H1 (cell line): Measurements from ENCODE around the gene MPP3. TPM values are rescaled to one million over a fixed set of nuclear protein-coding genes. Genes with fewer than 3 reads are reported as not detected.

Experiments used
- CTCF ChIA-PET: fragments of 300-600 bp; sonication (Branson Sonifier 250); formaldehyde crosslinking; loops from one replicate; lab custom pipeline; 2021; ENCODE audit not compliant: partially characterized antibody; lab: Charles Lee
- POLR2A ChIA-PET: fragments of 300-600 bp; sonication (Branson Sonifier 250); formaldehyde crosslinking; loops from one replicate; lab custom pipeline; 2021; ENCODE audit warnings: inconsistent platforms; ENCODE audit not compliant: partially characterized antibody; lab: Charles Lee
- DNase-seq, 2 experiments: peaks; one replicate each; pipeline versions ENCODE4 v3.0.0 to v3.0.0-alpha.2; 2010 to 2022; ENCODE audit warnings: low spot score in 2 of 2, low read depth in 1 of 2, mixed read lengths in 1 of 2
- FAIRE-seq: peaks from 2 replicates; lab custom pipeline; 2011; peaks lifted over from hg19 to GRCh38; lab: Jason Lieb, UNC
- H2AFZ ChIP-seq: 2 replicates; pipeline ENCODE4 v1.8.1; 2012; ENCODE audit warnings: low read length, inconsistent platforms
- H2AK5ac ChIP-seq: 2 replicates; pipeline ENCODE4 v1.6.1; 2013; ENCODE audit warnings: low read depth, low read length
- H2BK120ac ChIP-seq: replicated peaks from 2 replicates; pipeline ENCODE3; 2013; ENCODE audit warnings: low read depth, low read length, inconsistent platforms
- H2BK12ac ChIP-seq: 2 replicates; pipeline ENCODE4 v1.6.1; 2013; ENCODE audit warnings: low read depth, low read length
- H2BK15ac ChIP-seq: 2 replicates; pipeline ENCODE4 v1.6.1; 2013; ENCODE audit warnings: low read length
- H2BK20ac ChIP-seq: 2 replicates; pipeline ENCODE4 v1.6.1; 2013; ENCODE audit warnings: low read length
- H2BK5ac ChIP-seq: 2 replicates; pipeline ENCODE4 v1.6.1; 2013; ENCODE audit warnings: low read depth, low read length
- H3K14ac ChIP-seq: 2 replicates; pipeline ENCODE4 v1.6.1; 2013; ENCODE audit warnings: inconsistent platforms; ENCODE audit not compliant: insufficient read length
- H3K18ac ChIP-seq: 2 replicates; pipeline ENCODE4 v1.6.1; 2013; ENCODE audit warnings: low read length; ENCODE audit errors: extremely low read depth
- H3K23ac ChIP-seq: 2 replicates; pipeline ENCODE4 v1.6.1; 2013; ENCODE audit warnings: inconsistent platforms; ENCODE audit not compliant: insufficient read length
- H3K23me2 ChIP-seq: 2 replicates; pipeline ENCODE4 v1.6.1; 2013; ENCODE audit warnings: low read depth, low read length
- H3K27ac ChIP-seq: 2 replicates; pipeline ENCODE4 v1.6.1; 2011; ENCODE audit warnings: low read depth, low read length, inconsistent platforms
- H3K27me3 ChIP-seq, 4 experiments: replicated peaks in 1 of 4; 1 replicate in 1 of 4; 2 replicates in 3 of 4; pipeline versions ENCODE4 v1.6.1 to v1.8.1; 2011 to 2013; ENCODE audit warnings: low read length in 3 of 4, mild to moderate bottlenecking in 3 of 4, inconsistent platforms in 2 of 4, mixed read lengths in 2 of 4, moderate library complexity in 1 of 4; ENCODE audit not compliant: control insufficient read depth in 3 of 4, insufficient read depth in 3 of 4; ENCODE audit errors: extremely low read depth in 1 of 4
- H3K36me3 ChIP-seq, 4 experiments: 2 replicates each; pipeline versions ENCODE4 v1.6.1 to v1.8.1; 2011 to 2013; ENCODE audit warnings: mild to moderate bottlenecking in 4 of 4, low read length in 3 of 4, moderate library complexity in 2 of 4, control low read depth in 1 of 4, inconsistent platforms in 1 of 4; ENCODE audit not compliant: insufficient read depth in 4 of 4, control insufficient read depth in 2 of 4
- H3K4ac ChIP-seq: replicated peaks from 2 replicates; pipeline ENCODE3; 2013; ENCODE audit warnings: low read length, low read depth, mixed read lengths, inconsistent platforms; ENCODE audit not compliant: insufficient read length
- H3K4me1 ChIP-seq, 4 experiments: replicated peaks in 1 of 4; 1 replicate in 1 of 4; 2 replicates in 3 of 4; pipeline versions ENCODE4 v1.6.1 to v1.8.1; 2011 to 2013; ENCODE audit warnings: low read length in 3 of 4, inconsistent platforms in 2 of 4, mixed read lengths in 1 of 4; ENCODE audit not compliant: insufficient read depth in 4 of 4, control insufficient read depth in 3 of 4
- H3K4me2 ChIP-seq, 2 experiments: 2 replicates each; pipeline versions ENCODE4 v1.6.1 to v1.8.1; 2011 to 2013; ENCODE audit warnings: low read depth in 2 of 2, low read length in 2 of 2, control low read depth in 1 of 2, inconsistent platforms in 1 of 2, mild to moderate bottlenecking in 1 of 2; ENCODE audit not compliant: insufficient read depth in 1 of 2
- H3K4me3 ChIP-seq, 4 experiments: fragments of 200-600, 300-600 bp in 1 of 4; sonication (generic), shearing (Covaris generic), sonication (Bioruptor Twin) in 1 of 4; 2 replicates each; pipeline versions ENCODE4 v1.5.1 to v1.8.1; 2011 to 2016; ENCODE audit warnings: low read length in 4 of 4, low read depth in 3 of 4, control low read depth in 2 of 4, inconsistent platforms in 2 of 4, mild to moderate bottlenecking in 2 of 4, mixed read lengths in 1 of 4, moderate library complexity in 1 of 4; ENCODE audit not compliant: insufficient read depth in 2 of 4; ENCODE audit errors: extremely low read depth in 1 of 4
- H3K56ac ChIP-seq: replicated peaks from 2 replicates; pipeline ENCODE3; 2013; ENCODE audit warnings: low read depth, mild to moderate bottlenecking, mixed read lengths, low read length, inconsistent platforms; ENCODE audit not compliant: insufficient read length
- H3K79me1 ChIP-seq: 2 replicates; pipeline ENCODE4 v1.6.1; 2013; ENCODE audit warnings: low read depth, low read length, control low read depth
- H3K79me2 ChIP-seq, 2 experiments: 2 replicates each; pipeline versions ENCODE4 v1.6.1 to v1.8.1; 2012 to 2013; ENCODE audit warnings: low read length in 2 of 2, mild to moderate bottlenecking in 2 of 2, inconsistent platforms in 1 of 2; ENCODE audit not compliant: insufficient read depth in 2 of 2, control insufficient read depth in 1 of 2
- H3K9ac ChIP-seq, 4 experiments: replicated peaks in 1 of 4; 1 replicate in 1 of 4; 2 replicates in 3 of 4; pipeline versions ENCODE4 v1.6.1 to v1.8.1; 2011 to 2013; ENCODE audit warnings: low read depth in 3 of 4, low read length in 3 of 4, control low read depth in 2 of 4, mild to moderate bottlenecking in 2 of 4, moderate library complexity in 2 of 4, inconsistent platforms in 1 of 4; ENCODE audit errors: extremely low read depth in 1 of 4
- H3K9me3 ChIP-seq, 2 experiments: 2 replicates each; pipeline versions ENCODE4 v1.6.1 to v1.8.1; 2012 to 2013; ENCODE audit warnings: mild to moderate bottlenecking in 2 of 2, moderate library complexity in 2 of 2, control low read depth in 1 of 2, inconsistent platforms in 1 of 2, low read depth in 1 of 2, low read length in 1 of 2, mixed read lengths in 1 of 2; ENCODE audit not compliant: insufficient read depth in 2 of 2
- H4K20me1 ChIP-seq, 2 experiments: replicated peaks in 1 of 2; 2 replicates each; pipeline versions ENCODE3 to v1.8.1; 2011 to 2013; ENCODE audit warnings: inconsistent platforms in 2 of 2, low read length in 2 of 2, mild to moderate bottlenecking in 1 of 2; ENCODE audit not compliant: insufficient read depth in 2 of 2, control insufficient read depth in 1 of 2
- H4K5ac ChIP-seq: 2 replicates; pipeline ENCODE4 v1.6.1; 2013; ENCODE audit warnings: low read length, low read depth, mixed read lengths, inconsistent platforms; ENCODE audit not compliant: insufficient read length
- H4K8ac ChIP-seq: 2 replicates; pipeline ENCODE4 v1.8.0; 2013; ENCODE audit warnings: mild to moderate bottlenecking, moderate library complexity, low read length, inconsistent platforms; ENCODE audit not compliant: insufficient read depth; ENCODE audit errors: extremely low read depth
- H4K91ac ChIP-seq: replicated peaks from 2 replicates; pipeline ENCODE3; 2013; ENCODE audit warnings: low read length, mixed read lengths, inconsistent platforms; ENCODE audit not compliant: insufficient read length
- GABPA ChIP-seq: IDR thresholded peaks from 2 replicates; pipeline ENCODE4 v1.6.1; 2011; ENCODE audit warnings: mild to moderate bottlenecking, low read length, moderate library complexity, borderline replicate concordance; ENCODE audit not compliant: insufficient read depth
- JUND ChIP-seq: IDR thresholded peaks from 2 replicates; pipeline ENCODE4 v1.6.1; 2011; ENCODE audit warnings: mild to moderate bottlenecking, improper control_type of control experiment, low read length
- SIN3A ChIP-seq, 2 experiments: IDR thresholded peaks in 1 of 2; conservative IDR thresholded peaks in 1 of 2; 2 replicates each; pipeline ENCODE4 v1.6.1; 2011 to 2012; ENCODE audit warnings: low read length in 2 of 2, improper control_type of control experiment in 1 of 2, low read depth in 1 of 2, mild to moderate bottlenecking in 1 of 2
- TBP ChIP-seq: IDR thresholded peaks from 2 replicates; pipeline ENCODE4 v1.6.1; 2011; ENCODE audit warnings: low read depth, low read length, improper control_type of control experiment
- USF2 ChIP-seq: IDR thresholded peaks from 2 replicates; pipeline ENCODE4 v1.6.1; 2011; ENCODE audit warnings: low read length, improper control_type of control experiment
- WGBS, 2 experiments: shearing (Covaris generic) in 1 of 2; methylation state at CpG; one replicate each; pipeline versions ENCODE4 v1.1.6 to v1.1.7; 2013 to 2015; ENCODE audit warnings: low lambda C conversion rate in 2 of 2, mixed read lengths in 2 of 2, inconsistent platforms in 1 of 2, low coverage in 1 of 2, missing lambda C conversion rate in 1 of 2; ENCODE audit not compliant: insufficient replicate concordance in 2 of 2, insufficient coverage in 1 of 2, insufficient read length in 1 of 2; ENCODE audit errors: extremely low coverage in 1 of 2, missing lambda C conversion rate in 1 of 2; 5-methylcytosine and 5-hydroxymethylcytosine counted together
- polyA plus RNA-seq, 7 experiments: library from polyadenylated mRNA; depleted of rRNA in 3 of 7; stranded (reverse) in 5 of 7; unstranded in 2 of 7; fragments of >200 nt in 5 of 7; fragments of 200-250 nt in 2 of 7; gene quantifications; 1 replicate in 5 of 7; 2 replicates in 1 of 7; 4 replicates in 1 of 7; pipeline versions ENCODE4 v1.2.1 to v1.2.3, GENCODE V29; 2011 to 2013; ENCODE audit warnings: missing spikeins in 2 of 7, mixed read lengths in 2 of 7
- total RNA-seq: library from RNA; stranded (reverse); fragmentation: NEBNext Ultra II Directional; extraction: Animal tissue kit (Norgen Biotek cat#: 25700); gene quantifications from 2 replicates; pipeline ENCODE4 v1.2.1, GENCODE V29; 2021

The MPP3 gene
- total and polyA plus RNA-seq, 2 of the 8 experiments (the other 6 are each of a cell fraction or from before 2014, with no cell fraction given): 3.1 to 6.1 TPM

GRCh38 chr17:43778337-43779144, 54.4 kb downstream of the MPP3 start, which contains the start of gene DUSP3:
Gene DUSP3, minus strand, starts transcription at chr17:43778977. Its CDS starts 53 bp downstream, at chr17:43778924.
- Histone ChIP-seq H4K5ac (peak within 1 kb of the TSS; percentile 97), H3K4me2 (peak within 1 kb of the TSS; percentile 63 to 64), H3K9ac (peak within 1 kb of the TSS; percentile 63 to 97 (median 92)), H2AK5ac (no peak within 1 kb of the TSS), H3K23ac (no peak within 1 kb of the TSS), H3K79me2 (peaks cover 0 to 5% of the 10 kb centered on the region in 2 experiments; a peak in 2 of 4 replicates), H3K14ac (no peak within 1 kb of the TSS), H3K9me3 (no peaks in the 10 kb centered on the region), H3K4me3 (peak within 1 kb of the TSS; percentile 56 to 97 (median 80)), H2BK15ac (no peak within 1 kb of the TSS; the same call in 1 of the 2 replicates), H3K36me3 (peaks cover 0 to 8% (median 6%) of the 10 kb centered on the region in 4 experiments; a peak in 5 of 8 replicates), H3K4ac (no peak within 1 kb of the TSS), H2BK12ac (peak within 1 kb of the TSS; percentile 60; the same call in 1 of the 2 replicates), H3K27me3 (peaks cover 0 to 7% (median 6%) of the 10 kb centered on the region in 4 experiments; a peak in 6 of 7 replicates), H3K56ac (peak within 1 kb of the TSS; percentile 94), H2BK120ac (no peak within 1 kb of the TSS), H2AFZ (peak within 1 kb of the TSS; percentile 81; the same call in 1 of the 2 replicates), H4K8ac (peak within 1 kb of the TSS; percentile 90; the same call in 1 of the 2 replicates), H3K27ac (peak within 1 kb of the TSS; percentile 93), H2BK5ac (peak within 1 kb of the TSS; percentile 97), H3K4me1 (peaks cover 0 to 6% (median 4%) of the 10 kb centered on the region in 4 experiments; a peak in 5 of 7 replicates), H4K20me1 (peaks cover 2 to 4% of the 10 kb centered on the region in 2 experiments), H4K91ac (peak within 1 kb of the TSS; percentile 98), H3K23me2 (no peaks in the 10 kb centered on the region), H2BK20ac (no peak within 1 kb of the TSS), H3K18ac (peak within 1 kb of the TSS; percentile 98), H3K79me1 (peaks cover 3% of the 10 kb centered on the region; the same call in 1 of the 2 replicates)
- DNase-seq (peak; percentile 75 to 95), FAIRE-seq (no peak)
- CTCF ChIA-PET: interaction anchor here (0.9 to 1.6 kb wide), 2 partner anchors 12 to 131 kb away, joined by 3 to 6 read pairs; no protein-coding TSS in a partner anchor
- WGBS, 2 experiments: 2% methylated on average over 85 of the region's 100 CpGs; no CpG with 5 or more reads in 1 of the 2 experiments
- POLR2A ChIA-PET: interaction anchor here (0.7 to 1.6 kb wide), 8 partner anchors 9 to 209 kb away, joined by 3 to 4 read pairs (median 3); no protein-coding TSS in a partner anchor
- peak; percentile 73 to 93; a peak in 3 of 4 replicates for TF ChIP-seq SIN3A (conservative IDR thresholded peaks at IDR 0.05 in 1 of 2, IDR thresholded peaks at IDR 0.05 in 1 of 2; ENCODE audit: low read depth in 1 of 2, low read length in 2 of 2)
- TF ChIP-seq USF2: peak; percentile 91
- TF ChIP-seq JUND: peak; percentile 92
- TF ChIP-seq TBP: peak; percentile 37
- no peak for TF ChIP-seq GABPA
